Gastroesophageal sphincter (tissue), 3 donors: ENCODE data around the gene MAPK8IP3.

ENCODE experiments used
- CTCF ChIP-seq, 4 experiments: fragments of 200-600 bp in 2 of 4; fragments of 450-650 bp in 2 of 4; sonication (generic) in 1 of 4; IDR thresholded peaks; one replicate each; pipeline ENCODE4 v1.5.1; 2017 to 2019; ENCODE audit warnings: antibody characterized with exemption in 4 of 4, mild to moderate bottlenecking in 2 of 4, moderate library complexity in 2 of 4
- POLR2AphosphoS5 ChIP-seq: sonication (generic); formaldehyde crosslinking; IDR thresholded peaks from one replicate; pipeline ENCODE4 v1.6.1; 2017; ENCODE audit warnings: antibody characterized with exemption

- TF ChIP-seq CTCF (IDR thresholded peaks at IDR 0.05) = no peak
- TF ChIP-seq POLR2AphosphoS5 = no peak
Measured at GRCh38 chr16:1681032-1681431, 25.0 kb upstream of the MAPK8IP3 start.
